ENCODE data around the gene MED12L.

MED12L gene

GRCh38 chr3:151357463-151357850 is 272.0 kb downstream of the MED12L start (continued):
- TF ChIP-seq CTCF (tag by site-specific recombination; IDR thresholded peaks at IDR 0.05) = no peak
- TF ChIP-seq ZNF211 (tag by site-specific recombination; IDR thresholded peaks at IDR 0.05; ENCODE audit: low read depth) = no peak
- TF ChIP-seq ZNF580 (tag by site-specific recombination; IDR thresholded peaks at IDR 0.05) = no peak
- no peak for TF ChIP-seq ZNF629 (tag by site-specific recombination; IDR thresholded peaks at IDR 0.05)

- no peak for TF ChIP-seq ZNF521 (tag by site-specific recombination; IDR thresholded peaks at IDR 0.05)
- TF ChIP-seq ZBTB10 (tag by site-specific recombination; IDR thresholded peaks at IDR 0.05) = no peak
- TF ChIP-seq ZNF26 (tag by site-specific recombination; IDR thresholded peaks at IDR 0.05) = no peak
- no peak for TF ChIP-seq TRIM28 (IDR thresholded peaks at IDR 0.05; ENCODE audit: borderline replicate concordance, low read length)
- no peak for TF ChIP-seq RBAK (tag by site-specific recombination; IDR thresholded peaks at IDR 0.05)
- TF ChIP-seq ZBTB48 (tag by site-specific recombination; IDR thresholded peaks at IDR 0.05) = no peak
- TF ChIP-seq FEZF1 (tag by site-specific recombination; IDR thresholded peaks at IDR 0.05) = no peak
- TF ChIP-seq KLF10 (tag by site-specific recombination; IDR thresholded peaks at IDR 0.05) = no peak
- no peak for TF ChIP-seq ZNF548 (tag by site-specific recombination; IDR thresholded peaks at IDR 0.05)
- no peak for TF ChIP-seq OSR2 (tag by site-specific recombination; IDR thresholded peaks at IDR 0.05)
- H3K36me3 ChIP-seq (ENCODE audit: control insufficient read depth in 2 of 2, insufficient read depth in 1 of 2, low read length in 2 of 2) = peaks cover 0 to 13% of the 10 kb centered on the region in 2 experiments; a peak in 1 of 3 replicates
- no peak overlapping the region for H3K4me3 ChIP-seq (ENCODE audit: low read depth, low read length)
- ChIA-PET POLR2A (no interaction called here), CTCF (interaction anchor here (0.5 kb wide), 1 partner anchor 74 kb away, joined by 3 read pairs; no protein-coding TSS in a partner anchor)
- H3K4me1 ChIP-seq (ENCODE audit: control insufficient read depth, insufficient read depth, low read length) = no peaks in the 10 kb centered on the region
- H3K27ac ChIP-seq (ENCODE audit: extremely low read depth, low read depth, low read length) = no peak overlapping the region
- H3K9me3 ChIP-seq (ENCODE audit: control insufficient read depth, insufficient read depth, low read depth, low read length) = no peaks in the 10 kb centered on the region
These were observed 277.3 kb downstream of the MED12L start for GRCh38 chr3:151362751-151363174.

GRCh38 chr3:151366993-151367392 is 281.5 kb downstream of the MED12L start:
- Histone ChIP-seq H3K4me3 (ENCODE audit: low read depth, low read length) (no peak overlapping the region), H3K36me3 (ENCODE audit: control insufficient read depth in 2 of 2, insufficient read depth in 1 of 2, low read length in 2 of 2) (peaks cover 0 to 10% of the 10 kb centered on the region in 2 experiments; a peak in 1 of 3 replicates), H3K4me1 (ENCODE audit: control insufficient read depth, insufficient read depth, low read length) (no peaks in the 10 kb centered on the region), H3K9me3 (ENCODE audit: control insufficient read depth, insufficient read depth, low read depth, low read length) (no peaks in the 10 kb centered on the region), H3K27ac (ENCODE audit: extremely low read depth, low read depth, low read length) (no peak overlapping the region)
- POLR2A ChIA-PET = no interaction called here
- CTCF ChIA-PET = no interaction called here
- TF ChIP-seq ZNF692 (tag by site-specific recombination; IDR thresholded peaks at IDR 0.05) = no peak

All from HEK293 (cell line).